GM21423 (cell line): Measurements from ENCODE around the gene CC2D1B.

Experiments
- ATAC-seq: cut with Tn5 transposase; IDR thresholded peaks from one replicate; pipeline ENCODE4 v1.9.1; 2021; ENCODE audit warnings: mild to moderate bottlenecking, moderate library complexity; ENCODE audit not compliant: unreplicated experiment

Gene CC2D1B

GRCh38 chr1:52359676-52360594, 6.1 kb downstream of the CC2D1B start:
- ATAC-seq = no peak

GRCh38 chr1:52358851-52359497, 7.0 kb downstream of the CC2D1B start:
- ATAC-seq = no peak

GRCh38 chr1:52357397-52357796, 8.6 kb downstream of the CC2D1B start:
- no peak for ATAC-seq

GRCh38 chr1:52356818-52357355, 9.1 kb downstream of the CC2D1B start:
- no peak for ATAC-seq

- no peak for ATAC-seq
Measured at GRCh38 chr1:52355847-52356505, 10.0 kb downstream of the CC2D1B start.

GRCh38 chr1:52355436-52355835, 10.6 kb downstream of the CC2D1B start:
- ATAC-seq = no peak

GRCh38 chr1:52352690-52353089, 13.3 kb downstream of the CC2D1B start:
- no peak for ATAC-seq

- no peak for ATAC-seq
Measured at GRCh38 chr1:52348704-52349300, 17.2 kb downstream of the CC2D1B start.

- no peak for ATAC-seq
Measured at GRCh38 chr1:52346653-52347052, 19.4 kb downstream of the CC2D1B start.

GRCh38 chr1:52345252-52345651, 20.8 kb downstream of the CC2D1B start:
- no peak for ATAC-seq

GRCh38 chr1:52343979-52344378, 22.0 kb downstream of the CC2D1B start:
- no peak for ATAC-seq

- no peak for ATAC-seq
Measured at GRCh38 chr1:52341655-52342260, 24.2 kb downstream of the CC2D1B start.

GRCh38 chr1:52337439-52337838, 28.6 kb downstream of the CC2D1B start:
- no peak for ATAC-seq

- no peak for ATAC-seq
Measured at GRCh38 chr1:52334906-52335528, 31.0 kb downstream of the CC2D1B start.

GRCh38 chr1:52332411-52332810, 33.6 kb downstream of the CC2D1B start:
- ATAC-seq = no peak

- ATAC-seq = no peak
Measured at GRCh38 chr1:52328615-52329014, 37.4 kb downstream of the CC2D1B start.

GRCh38 chr1:52325786-52326185, 40.2 kb downstream of the CC2D1B start:
- ATAC-seq = no peak

GRCh38 chr1:52323731-52324130, 42.3 kb downstream of the CC2D1B start:
- ATAC-seq = no peak

- ATAC-seq = no peak
Measured at GRCh38 chr1:52321061-52321460, 44.9 kb downstream of the CC2D1B start.
